ENCODE data around the gene IL17RC.

DNA sequence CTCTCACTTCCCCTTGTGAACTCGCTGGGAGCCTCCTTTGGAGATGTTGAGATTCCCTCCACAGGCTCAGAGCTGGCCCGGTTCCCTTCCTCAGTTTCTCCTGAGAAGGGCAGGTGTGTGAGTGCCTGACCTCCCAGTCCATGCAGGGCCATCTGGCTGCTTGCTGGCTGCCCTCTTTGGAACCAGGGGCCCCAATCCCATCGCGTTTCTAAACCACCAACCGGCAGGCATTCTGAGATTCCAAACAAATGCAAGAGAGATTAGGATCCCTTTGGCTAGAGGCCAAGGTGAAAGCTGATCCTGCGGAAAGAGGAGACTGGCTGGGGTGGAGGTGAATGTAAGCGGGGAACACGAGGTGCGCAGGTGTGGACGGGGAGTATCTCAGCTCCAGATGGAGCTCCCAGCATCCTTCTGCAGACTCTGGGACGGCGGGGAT lies 38.2 kb downstream of the IL17RC start:
- no peak for TF ChIP-seq POLR2A (IDR thresholded peaks at IDR 0.05)
- TF ChIP-seq, protein P1, sequence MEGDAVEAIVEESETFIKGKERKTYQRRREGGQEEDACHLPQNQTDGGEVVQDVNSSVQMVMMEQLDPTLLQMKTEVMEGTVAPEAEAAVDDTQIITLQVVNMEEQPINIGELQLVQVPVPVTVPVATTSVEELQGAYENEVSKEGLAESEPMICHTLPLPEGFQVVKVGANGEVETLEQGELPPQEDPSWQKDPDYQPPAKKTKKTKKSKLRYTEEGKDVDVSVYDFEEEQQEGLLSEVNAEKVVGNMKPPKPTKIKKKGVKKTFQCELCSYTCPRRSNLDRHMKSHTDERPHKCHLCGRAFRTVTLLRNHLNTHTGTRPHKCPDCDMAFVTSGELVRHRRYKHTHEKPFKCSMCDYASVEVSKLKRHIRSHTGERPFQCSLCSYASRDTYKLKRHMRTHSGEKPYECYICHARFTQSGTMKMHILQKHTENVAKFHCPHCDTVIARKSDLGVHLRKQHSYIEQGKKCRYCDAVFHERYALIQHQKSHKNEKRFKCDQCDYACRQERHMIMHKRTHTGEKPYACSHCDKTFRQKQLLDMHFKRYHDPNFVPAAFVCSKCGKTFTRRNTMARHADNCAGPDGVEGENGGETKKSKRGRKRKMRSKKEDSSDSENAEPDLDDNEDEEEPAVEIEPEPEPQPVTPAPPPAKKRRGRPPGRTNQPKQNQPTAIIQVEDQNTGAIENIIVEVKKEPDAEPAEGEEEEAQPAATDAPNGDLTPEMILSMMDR (IDR thresholded peaks at IDR 0.05), result no peak
